H1 (cell line): ENCODE results near the gene CLP1. TPM values are rescaled to one million over a fixed set of nuclear protein-coding genes. Genes with fewer than 3 reads are reported as not detected.

Experiments
- CTCF ChIA-PET: fragments of 300-600 bp; sonication (Branson Sonifier 250); formaldehyde crosslinking; loops from one replicate; lab custom pipeline; 2021; ENCODE audit not compliant: partially characterized antibody; lab: Charles Lee
- POLR2A ChIA-PET: fragments of 300-600 bp; sonication (Branson Sonifier 250); formaldehyde crosslinking; loops from one replicate; lab custom pipeline; 2021; ENCODE audit warnings: inconsistent platforms; ENCODE audit not compliant: partially characterized antibody; lab: Charles Lee
- DNase-seq, 2 experiments: peaks; one replicate each; pipeline versions ENCODE4 v3.0.0 to v3.0.0-alpha.2; 2010 to 2022; ENCODE audit warnings: low spot score in 2 of 2, low read depth in 1 of 2, mixed read lengths in 1 of 2
- FAIRE-seq: peaks from 2 replicates; lab custom pipeline; 2011; peaks lifted over from hg19 to GRCh38; lab: Jason Lieb, UNC
- H2AFZ ChIP-seq: 2 replicates; pipeline ENCODE4 v1.8.1; 2012; ENCODE audit warnings: low read length, inconsistent platforms
- H2AK5ac ChIP-seq: 2 replicates; pipeline ENCODE4 v1.6.1; 2013; ENCODE audit warnings: low read depth, low read length
- H2BK120ac ChIP-seq: replicated peaks from 2 replicates; pipeline ENCODE3; 2013; ENCODE audit warnings: low read depth, low read length, inconsistent platforms
- H2BK12ac ChIP-seq: 2 replicates; pipeline ENCODE4 v1.6.1; 2013; ENCODE audit warnings: low read depth, low read length
- H2BK15ac ChIP-seq: 2 replicates; pipeline ENCODE4 v1.6.1; 2013; ENCODE audit warnings: low read length
- H2BK20ac ChIP-seq: 2 replicates; pipeline ENCODE4 v1.6.1; 2013; ENCODE audit warnings: low read length
- H2BK5ac ChIP-seq: 2 replicates; pipeline ENCODE4 v1.6.1; 2013; ENCODE audit warnings: low read depth, low read length
- H3K14ac ChIP-seq: 2 replicates; pipeline ENCODE4 v1.6.1; 2013; ENCODE audit warnings: inconsistent platforms; ENCODE audit not compliant: insufficient read length
- H3K18ac ChIP-seq: 2 replicates; pipeline ENCODE4 v1.6.1; 2013; ENCODE audit warnings: low read length; ENCODE audit errors: extremely low read depth
- H3K23ac ChIP-seq: 2 replicates; pipeline ENCODE4 v1.6.1; 2013; ENCODE audit warnings: inconsistent platforms; ENCODE audit not compliant: insufficient read length
- H3K23me2 ChIP-seq: 2 replicates; pipeline ENCODE4 v1.6.1; 2013; ENCODE audit warnings: low read depth, low read length
- H3K27ac ChIP-seq: 2 replicates; pipeline ENCODE4 v1.6.1; 2011; ENCODE audit warnings: low read depth, low read length, inconsistent platforms
- H3K27me3 ChIP-seq, 4 experiments: replicated peaks in 1 of 4; 1 replicate in 1 of 4; 2 replicates in 3 of 4; pipeline versions ENCODE4 v1.6.1 to v1.8.1; 2011 to 2013; ENCODE audit warnings: low read length in 3 of 4, mild to moderate bottlenecking in 3 of 4, inconsistent platforms in 2 of 4, mixed read lengths in 2 of 4, moderate library complexity in 1 of 4; ENCODE audit not compliant: control insufficient read depth in 3 of 4, insufficient read depth in 3 of 4; ENCODE audit errors: extremely low read depth in 1 of 4
- H3K36me3 ChIP-seq, 4 experiments: 2 replicates each; pipeline versions ENCODE4 v1.6.1 to v1.8.1; 2011 to 2013; ENCODE audit warnings: mild to moderate bottlenecking in 4 of 4, low read length in 3 of 4, moderate library complexity in 2 of 4, control low read depth in 1 of 4, inconsistent platforms in 1 of 4; ENCODE audit not compliant: insufficient read depth in 4 of 4, control insufficient read depth in 2 of 4
- H3K4ac ChIP-seq: replicated peaks from 2 replicates; pipeline ENCODE3; 2013; ENCODE audit warnings: low read length, low read depth, mixed read lengths, inconsistent platforms; ENCODE audit not compliant: insufficient read length
- H3K4me1 ChIP-seq, 4 experiments: replicated peaks in 1 of 4; 1 replicate in 1 of 4; 2 replicates in 3 of 4; pipeline versions ENCODE4 v1.6.1 to v1.8.1; 2011 to 2013; ENCODE audit warnings: low read length in 3 of 4, inconsistent platforms in 2 of 4, mixed read lengths in 1 of 4; ENCODE audit not compliant: insufficient read depth in 4 of 4, control insufficient read depth in 3 of 4
- H3K4me2 ChIP-seq, 2 experiments: 2 replicates each; pipeline versions ENCODE4 v1.6.1 to v1.8.1; 2011 to 2013; ENCODE audit warnings: low read depth in 2 of 2, low read length in 2 of 2, control low read depth in 1 of 2, inconsistent platforms in 1 of 2, mild to moderate bottlenecking in 1 of 2; ENCODE audit not compliant: insufficient read depth in 1 of 2
- H3K4me3 ChIP-seq, 4 experiments: fragments of 200-600, 300-600 bp in 1 of 4; sonication (generic), shearing (Covaris generic), sonication (Bioruptor Twin) in 1 of 4; 2 replicates each; pipeline versions ENCODE4 v1.5.1 to v1.8.1; 2011 to 2016; ENCODE audit warnings: low read length in 4 of 4, low read depth in 3 of 4, control low read depth in 2 of 4, inconsistent platforms in 2 of 4, mild to moderate bottlenecking in 2 of 4, mixed read lengths in 1 of 4, moderate library complexity in 1 of 4; ENCODE audit not compliant: insufficient read depth in 2 of 4; ENCODE audit errors: extremely low read depth in 1 of 4
- H3K56ac ChIP-seq: replicated peaks from 2 replicates; pipeline ENCODE3; 2013; ENCODE audit warnings: low read depth, mild to moderate bottlenecking, mixed read lengths, low read length, inconsistent platforms; ENCODE audit not compliant: insufficient read length
- H3K79me1 ChIP-seq: 2 replicates; pipeline ENCODE4 v1.6.1; 2013; ENCODE audit warnings: low read depth, low read length, control low read depth
- H3K79me2 ChIP-seq, 2 experiments: 2 replicates each; pipeline versions ENCODE4 v1.6.1 to v1.8.1; 2012 to 2013; ENCODE audit warnings: low read length in 2 of 2, mild to moderate bottlenecking in 2 of 2, inconsistent platforms in 1 of 2; ENCODE audit not compliant: insufficient read depth in 2 of 2, control insufficient read depth in 1 of 2
- H3K9ac ChIP-seq, 4 experiments: replicated peaks in 1 of 4; 1 replicate in 1 of 4; 2 replicates in 3 of 4; pipeline versions ENCODE4 v1.6.1 to v1.8.1; 2011 to 2013; ENCODE audit warnings: low read depth in 3 of 4, low read length in 3 of 4, control low read depth in 2 of 4, mild to moderate bottlenecking in 2 of 4, moderate library complexity in 2 of 4, inconsistent platforms in 1 of 4; ENCODE audit errors: extremely low read depth in 1 of 4
- H3K9me3 ChIP-seq, 2 experiments: 2 replicates each; pipeline versions ENCODE4 v1.6.1 to v1.8.1; 2012 to 2013; ENCODE audit warnings: mild to moderate bottlenecking in 2 of 2, moderate library complexity in 2 of 2, control low read depth in 1 of 2, inconsistent platforms in 1 of 2, low read depth in 1 of 2, low read length in 1 of 2, mixed read lengths in 1 of 2; ENCODE audit not compliant: insufficient read depth in 2 of 2
- H4K20me1 ChIP-seq, 2 experiments: replicated peaks in 1 of 2; 2 replicates each; pipeline versions ENCODE3 to v1.8.1; 2011 to 2013; ENCODE audit warnings: inconsistent platforms in 2 of 2, low read length in 2 of 2, mild to moderate bottlenecking in 1 of 2; ENCODE audit not compliant: insufficient read depth in 2 of 2, control insufficient read depth in 1 of 2
- H4K5ac ChIP-seq: 2 replicates; pipeline ENCODE4 v1.6.1; 2013; ENCODE audit warnings: low read length, low read depth, mixed read lengths, inconsistent platforms; ENCODE audit not compliant: insufficient read length
- H4K8ac ChIP-seq: 2 replicates; pipeline ENCODE4 v1.8.0; 2013; ENCODE audit warnings: mild to moderate bottlenecking, moderate library complexity, low read length, inconsistent platforms; ENCODE audit not compliant: insufficient read depth; ENCODE audit errors: extremely low read depth
- H4K91ac ChIP-seq: replicated peaks from 2 replicates; pipeline ENCODE3; 2013; ENCODE audit warnings: low read length, mixed read lengths, inconsistent platforms; ENCODE audit not compliant: insufficient read length
- ASH2L ChIP-seq: fragments of 200-600, 300-600 bp; sonication (generic); IDR thresholded peaks from one replicate; pipeline ENCODE4 v1.7.1; 2017; ENCODE audit warnings: low read length
- CREB1 ChIP-seq: IDR thresholded peaks from 2 replicates; pipeline ENCODE4 v1.6.1; 2012; ENCODE audit warnings: inconsistent platforms
- CTCF ChIP-seq, 3 experiments: IDR thresholded peaks; 1 replicate in 2 of 3; 2 replicates in 1 of 3; pipeline versions ENCODE4 v1.5.1 to v1.6.1; 2011; ENCODE audit warnings: low read length in 3 of 3, mild to moderate bottlenecking in 3 of 3, inconsistent platforms in 2 of 3, low read depth in 1 of 3, moderate library complexity in 1 of 3; ENCODE audit not compliant: insufficient read depth in 1 of 3; ENCODE audit errors: control extremely low read depth in 1 of 3
- HDAC6 ChIP-seq: IDR thresholded peaks from one replicate; pipeline ENCODE4 v1.7.1; 2012; ENCODE audit warnings: low read depth, mild to moderate bottlenecking, inconsistent platforms, low read length, moderate library complexity
- KDM5A ChIP-seq: fragments of 200-600 bp; IDR thresholded peaks from 2 replicates; pipeline ENCODE4 v1.7.1; 2012; ENCODE audit warnings: mild to moderate bottlenecking, low read length, inconsistent platforms, mixed read lengths
- RNF2 ChIP-seq: fragments of 200-900, 300-1000 bp; sonication (generic); IDR thresholded peaks from 2 replicates; pipeline ENCODE4 v1.7.1; 2016; ENCODE audit warnings: borderline replicate concordance, low read depth, mild to moderate bottlenecking, antibody characterized with exemption, low read length; ENCODE audit not compliant: poor library complexity, severe bottlenecking; ENCODE audit errors: missing control alignments
- RXRA ChIP-seq: IDR thresholded peaks from 2 replicates; pipeline ENCODE4 v1.6.1; 2011; ENCODE audit warnings: low read depth, mild to moderate bottlenecking, low read length, moderate library complexity; ENCODE audit not compliant: insufficient read depth
- SIRT6 ChIP-seq: IDR thresholded peaks from one replicate; pipeline ENCODE4 v1.7.1; 2012; ENCODE audit warnings: low read length, inconsistent platforms
- SIX5 ChIP-seq: IDR thresholded peaks from 2 replicates; pipeline ENCODE4 v1.6.1; 2011; ENCODE audit warnings: mild to moderate bottlenecking, low read depth, low read length
- SRF ChIP-seq: IDR thresholded peaks from 2 replicates; pipeline ENCODE4 v1.6.1; 2011; ENCODE audit warnings: mild to moderate bottlenecking, low read depth, low read length, moderate library complexity
- TEAD4 ChIP-seq: IDR thresholded peaks from 2 replicates; pipeline ENCODE4 v1.6.1; 2012; ENCODE audit warnings: low read depth, low read length, inconsistent platforms, mixed read lengths
- ZNF274 ChIP-seq: IDR thresholded peaks from 2 replicates; pipeline ENCODE4 v1.7.0; 2012; ENCODE audit warnings: low read length, borderline replicate concordance; ENCODE audit errors: extremely low read depth
- WGBS, 2 experiments: shearing (Covaris generic) in 1 of 2; methylation state at CpG; one replicate each; pipeline versions ENCODE4 v1.1.6 to v1.1.7; 2013 to 2015; ENCODE audit warnings: low lambda C conversion rate in 2 of 2, mixed read lengths in 2 of 2, inconsistent platforms in 1 of 2, low coverage in 1 of 2, missing lambda C conversion rate in 1 of 2; ENCODE audit not compliant: insufficient replicate concordance in 2 of 2, insufficient coverage in 1 of 2, insufficient read length in 1 of 2; ENCODE audit errors: extremely low coverage in 1 of 2, missing lambda C conversion rate in 1 of 2; 5-methylcytosine and 5-hydroxymethylcytosine counted together
- polyA plus RNA-seq, 7 experiments: library from polyadenylated mRNA; depleted of rRNA in 3 of 7; stranded (reverse) in 5 of 7; unstranded in 2 of 7; fragments of >200 nt in 5 of 7; fragments of 200-250 nt in 2 of 7; gene quantifications; 1 replicate in 5 of 7; 2 replicates in 1 of 7; 4 replicates in 1 of 7; pipeline versions ENCODE4 v1.2.1 to v1.2.3, GENCODE V29; 2011 to 2013; ENCODE audit warnings: missing spikeins in 2 of 7, mixed read lengths in 2 of 7
- total RNA-seq: library from RNA; stranded (reverse); fragmentation: NEBNext Ultra II Directional; extraction: Animal tissue kit (Norgen Biotek cat#: 25700); gene quantifications from 2 replicates; pipeline ENCODE4 v1.2.1, GENCODE V29; 2021

The CLP1 gene
- total and polyA plus RNA-seq, 2 of the 8 experiments (the other 6 are each of a cell fraction or from before 2014, with no cell fraction given), result 29.4 to 29.9 TPM

GRCh38 chr11:57679396-57679795, 21.8 kb downstream of the CLP1 start:
- Histone ChIP-seq H3K18ac (no peak overlapping the region), H4K20me1 (peaks cover 0 to 3% of the 10 kb centered on the region in 2 experiments), H3K27ac (no peak overlapping the region)
- TF ChIP-seq RXRA (no peak), KDM5A (no peak), RNF2 (no peak), SIX5 (no peak), ZNF274 (no peak), SRF (no peak), HDAC6 (no peak), ASH2L (no peak), TEAD4 (no peak), CREB1 (no peak), SIRT6 (no peak), CTCF (IDR thresholded peaks at IDR 0.05; ENCODE audit: control extremely low read depth in 1 of 3, insufficient read depth in 1 of 3, low read depth in 1 of 3, low read length in 3 of 3) (no peak)

More at GRCh38 chr11:57679396-57679795, 21.8 kb downstream of the CLP1 start:
- no peaks in the 10 kb centered on the region for H3K27me3 ChIP-seq
- no peak overlapping the region for H3K4me2 ChIP-seq
- H3K23ac ChIP-seq, result no peak overlapping the region
- 86% methylated on average over 4 of the region's 4 CpGs; no CpG with 5 or more reads in 1 of the 2 experiments for WGBS, 2 experiments
- H3K4ac ChIP-seq, result no peak overlapping the region
- H4K5ac ChIP-seq, result no peak overlapping the region
- peaks cover 3 to 32% (median 13%) of the 10 kb centered on the region in 4 experiments; a peak in 6 of 8 replicates for H3K36me3 ChIP-seq
- H3K79me2 ChIP-seq, result peaks cover 0 to 58% of the 10 kb centered on the region in 2 experiments; a peak in 3 of 4 replicates
- DNase-seq, result no peak
- no peak overlapping the region for H2BK120ac ChIP-seq
- H2BK12ac ChIP-seq, result no peak overlapping the region
- no peak overlapping the region for H2BK5ac ChIP-seq
- H3K9me3 ChIP-seq, result no peaks in the 10 kb centered on the region
- H4K91ac ChIP-seq, result no peak overlapping the region
- no peak for FAIRE-seq
- POLR2A ChIA-PET, result interaction anchor here (0.9 to 1.5 kb wide), 2 partner anchors 11 to 49 kb away, joined by 3 to 5 read pairs; no protein-coding TSS in a partner anchor
- no peak overlapping the region for H2BK15ac ChIP-seq
- CTCF ChIA-PET, result interaction anchor here (1.1 to 1.9 kb wide), 3 partner anchors 75 to 121 kb away, joined by 3 to 5 read pairs (median 4); no protein-coding TSS in a partner anchor
- no peak overlapping the region for H3K4me3 ChIP-seq
- no peak overlapping the region for H3K14ac ChIP-seq
- no peak overlapping the region for H2BK20ac ChIP-seq
- no peak overlapping the region for H2AFZ ChIP-seq
- H3K4me1 ChIP-seq, result peaks cover 0 to under 1% (median 0%) of the 10 kb centered on the region in 4 experiments; a peak in 2 of 7 replicates
- no peak overlapping the region for H2AK5ac ChIP-seq
- no peak overlapping the region for H3K56ac ChIP-seq
- no peak overlapping the region for H3K9ac ChIP-seq
- no peak overlapping the region for H4K8ac ChIP-seq
- peaks cover 7% of the 10 kb centered on the region for H3K79me1 ChIP-seq
- no peaks in the 10 kb centered on the region for H3K23me2 ChIP-seq
